ENCODE data around the gene MGAT3. TPM values are rescaled to one million over a fixed set of nuclear protein-coding genes. Genes with fewer than 3 reads are reported as not detected.
A peak's percentile ranks its signal among the peaks of the same experiment; 100 is the strongest.

MGAT3 gene
- total and polyA plus RNA-seq, 2 donors from 2014 or later, result 2.7 to 5.4 TPM

DNA sequence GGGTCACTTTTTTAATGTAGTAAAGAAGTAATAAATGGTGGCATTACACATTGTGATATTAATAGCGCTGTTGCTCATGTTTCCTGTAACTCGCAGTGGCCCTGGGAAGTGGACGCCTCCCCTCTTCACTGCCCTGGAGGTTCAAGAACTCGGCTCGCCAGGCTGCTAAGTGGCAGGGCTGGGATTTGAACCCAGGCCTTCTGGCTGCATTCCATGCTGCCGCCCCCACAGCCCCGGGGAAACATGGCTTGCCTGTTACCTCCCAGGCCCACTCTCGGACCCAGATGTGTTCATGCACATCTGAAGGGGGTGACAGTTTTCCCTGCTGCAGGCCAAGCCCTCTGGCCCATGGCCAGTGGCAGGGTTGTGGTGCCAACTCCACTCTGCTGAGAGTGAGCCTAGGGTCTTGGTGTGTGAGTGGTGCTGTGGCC, 25.0 kb upstream of the MGAT3 start:
- FAIRE-seq, result no peak
- peaks cover 0 to 23% (median 9%) of the 10 kb centered on the region in 3 donors for H3K36me3 ChIP-seq (ENCODE audit: control insufficient read depth in 2 of 3, insufficient read depth in 3 of 3, low read length in 3 of 3)

DNA sequence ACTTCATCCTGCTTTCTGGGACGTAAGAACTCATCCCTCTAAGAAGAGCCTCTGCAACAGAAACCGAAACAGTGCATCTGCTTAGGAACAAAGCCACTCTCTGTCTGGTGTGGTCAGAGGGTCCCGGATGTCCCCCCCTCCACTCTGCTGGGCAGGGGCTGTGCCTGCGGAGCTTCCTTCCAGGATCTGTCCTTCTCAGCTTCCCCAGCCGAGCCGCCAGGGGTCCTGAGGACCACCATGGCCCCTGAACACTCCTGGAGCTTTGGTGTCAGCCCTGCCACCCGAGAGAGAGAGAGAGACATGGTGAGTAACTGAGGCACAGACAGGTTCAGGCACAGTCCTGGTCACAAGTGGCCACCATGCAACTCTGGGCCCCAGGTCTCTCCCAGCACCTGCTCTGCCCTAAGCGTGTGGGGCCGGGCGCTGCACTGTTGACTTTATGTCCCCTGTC, 24.4 kb upstream of the MGAT3 start:
- peaks cover 0 to 18% (median 5%) of the 10 kb centered on the region in 3 donors for H3K36me3 ChIP-seq (ENCODE audit: control insufficient read depth in 2 of 3, insufficient read depth in 3 of 3, low read length in 3 of 3)
- TF ChIP-seq, protein P1, sequence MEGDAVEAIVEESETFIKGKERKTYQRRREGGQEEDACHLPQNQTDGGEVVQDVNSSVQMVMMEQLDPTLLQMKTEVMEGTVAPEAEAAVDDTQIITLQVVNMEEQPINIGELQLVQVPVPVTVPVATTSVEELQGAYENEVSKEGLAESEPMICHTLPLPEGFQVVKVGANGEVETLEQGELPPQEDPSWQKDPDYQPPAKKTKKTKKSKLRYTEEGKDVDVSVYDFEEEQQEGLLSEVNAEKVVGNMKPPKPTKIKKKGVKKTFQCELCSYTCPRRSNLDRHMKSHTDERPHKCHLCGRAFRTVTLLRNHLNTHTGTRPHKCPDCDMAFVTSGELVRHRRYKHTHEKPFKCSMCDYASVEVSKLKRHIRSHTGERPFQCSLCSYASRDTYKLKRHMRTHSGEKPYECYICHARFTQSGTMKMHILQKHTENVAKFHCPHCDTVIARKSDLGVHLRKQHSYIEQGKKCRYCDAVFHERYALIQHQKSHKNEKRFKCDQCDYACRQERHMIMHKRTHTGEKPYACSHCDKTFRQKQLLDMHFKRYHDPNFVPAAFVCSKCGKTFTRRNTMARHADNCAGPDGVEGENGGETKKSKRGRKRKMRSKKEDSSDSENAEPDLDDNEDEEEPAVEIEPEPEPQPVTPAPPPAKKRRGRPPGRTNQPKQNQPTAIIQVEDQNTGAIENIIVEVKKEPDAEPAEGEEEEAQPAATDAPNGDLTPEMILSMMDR (IDR thresholded peaks at IDR 0.05; ENCODE audit: borderline replicate concordance, extremely low read depth, insufficient read depth), result no peak
- intact Hi-C loops (cut with DNase I), result no loop called here
- peak overlapping the region; percentile 77 to 83 for H3K27ac ChIP-seq (ENCODE audit: low read depth in 2 of 2, low read length in 2 of 2)
- DNase-seq, result peak in 1 of 5 donors; percentile 68
- no peak overlapping the region for H3K4me3 ChIP-seq (ENCODE audit: low read length in 3 of 3)
- no peaks in the 10 kb centered on the region for H3K9me3 ChIP-seq (ENCODE audit: control insufficient read depth in 2 of 3, insufficient read depth in 1 of 3, low read length in 3 of 3)
- peak overlapping the region in 1 of 3 donors; percentile 40 for H3K9ac ChIP-seq (ENCODE audit: low read length in 3 of 3)
- H3K4me1 ChIP-seq (ENCODE audit: control insufficient read depth in 2 of 3, insufficient read depth in 2 of 3, low read depth in 1 of 3, low read length in 3 of 3), result peaks cover 0 to 15% (median 6%) of the 10 kb centered on the region in 3 donors
- no peak for FAIRE-seq
- no peaks in the 10 kb centered on the region for H3K27me3 ChIP-seq (ENCODE audit: control insufficient read depth, insufficient read depth, low read length)

More for the DNA sequence above, 25.0 kb upstream of the MGAT3 start:
- Histone ChIP-seq H3K27me3 (ENCODE audit: control insufficient read depth, insufficient read depth, low read length) (no peaks in the 10 kb centered on the region), H3K9me3 (ENCODE audit: control insufficient read depth in 2 of 3, insufficient read depth in 1 of 3, low read length in 3 of 3) (no peaks in the 10 kb centered on the region), H3K4me1 (ENCODE audit: control insufficient read depth in 2 of 3, insufficient read depth in 2 of 3, low read depth in 1 of 3, low read length in 3 of 3) (peaks cover 0 to 14% (median 6%) of the 10 kb centered on the region in 3 donors), H3K9ac (ENCODE audit: low read length in 3 of 3) (peak overlapping the region in 1 of 3 donors; percentile 40), H3K27ac (ENCODE audit: low read depth in 2 of 2, low read length in 2 of 2) (peak overlapping the region; percentile 77 to 83), H3K4me3 (ENCODE audit: low read length in 3 of 3) (no peak overlapping the region)
- intact Hi-C loops (cut with DNase I), result no loop called here
- TF ChIP-seq, protein P1 (IDR thresholded peaks at IDR 0.05; ENCODE audit: borderline replicate concordance, extremely low read depth, insufficient read depth), result no peak
- DNase-seq, result peak in 1 of 5 donors; percentile 85

- TF ChIP-seq, protein P1 (IDR thresholded peaks at IDR 0.05; ENCODE audit: borderline replicate concordance, extremely low read depth, insufficient read depth), result no peak
- H3K9ac ChIP-seq (ENCODE audit: low read length in 3 of 3), result no peak overlapping the region
- no peaks in the 10 kb centered on the region for H3K9me3 ChIP-seq (ENCODE audit: control insufficient read depth in 2 of 3, insufficient read depth in 1 of 3, low read length in 3 of 3)
- H3K36me3 ChIP-seq (ENCODE audit: control insufficient read depth in 2 of 3, insufficient read depth in 3 of 3, low read length in 3 of 3), result peaks cover 0 to 7% (median 0%) of the 10 kb centered on the region in 3 donors
- no peak overlapping the region for H3K27ac ChIP-seq (ENCODE audit: low read depth in 2 of 2, low read length in 2 of 2)
- DNase-seq (peak in 1 of 5 donors; percentile 50), FAIRE-seq (no peak)
- intact Hi-C loops (cut with DNase I), result no loop called here
- H3K4me3 ChIP-seq (ENCODE audit: low read length in 3 of 3), result no peak overlapping the region
- no peaks in the 10 kb centered on the region for H3K27me3 ChIP-seq (ENCODE audit: control insufficient read depth, insufficient read depth, low read length)
- H3K4me1 ChIP-seq (ENCODE audit: control insufficient read depth in 2 of 3, insufficient read depth in 2 of 3, low read depth in 1 of 3, low read length in 3 of 3), result peaks cover 0 to 19% (median 6%) of the 10 kb centered on the region in 3 donors
Measured at GRCh38 chr22:39433476-39434242, 23.2 kb upstream of the MGAT3 start.

Measured in kidney (tissue), 14 donors.